GM23338 (cell line): ENCODE results near the gene EVL. TPM values are rescaled to one million over a fixed set of nuclear protein-coding genes. Genes with fewer than 3 reads are reported as not detected.

Experiments
- ATAC-seq: fragments of 200-7000 bp; cut with Tn5 transposase; 3 replicates; pipeline ENCODE4 v1.9.1; 2020
- DNase-seq: peaks from one replicate; pipeline ENCODE4 v3.0.0-alpha.2; 2015; ENCODE audit warnings: low spot score
- H2AFZ ChIP-seq: fragments of 200-600 bp; sonication (generic); 2 replicates; pipeline ENCODE4 v1.8.0; 2016; ENCODE audit warnings: antibody characterized with exemption, mild to moderate bottlenecking, moderate library complexity
- H3F3A ChIP-seq: fragments of 200-600 bp; sonication (generic); replicated peaks from 2 replicates; pipeline ENCODE4 v1.8.0; 2017; ENCODE audit warnings: antibody characterized with exemption, mixed run types, low read depth
- H3K27ac ChIP-seq: fragments of 200-600 bp; sonication (generic); 2 replicates; pipeline ENCODE4 v1.6.1; 2016; ENCODE audit warnings: low read depth
- H3K27me3 ChIP-seq: fragments of 200-600 bp; sonication (generic); 2 replicates; pipeline ENCODE4 v1.8.0; 2016; ENCODE audit warnings: mild to moderate bottlenecking, mixed run types, moderate library complexity; ENCODE audit not compliant: insufficient read depth
- H3K36me3 ChIP-seq: fragments of 200-600 bp; sonication (generic); 2 replicates; pipeline ENCODE4 v1.8.0; 2016; ENCODE audit warnings: mild to moderate bottlenecking; ENCODE audit not compliant: insufficient read depth
- H3K4me1 ChIP-seq: fragments of 200-600 bp; sonication (generic); 2 replicates; pipeline ENCODE4 v1.8.0; 2016; ENCODE audit warnings: mild to moderate bottlenecking, moderate library complexity; ENCODE audit not compliant: insufficient read depth
- H3K4me2 ChIP-seq: fragments of 200-600 bp; sonication (generic); 2 replicates; pipeline ENCODE4 v1.7.1; 2017; ENCODE audit warnings: mixed run types
- H3K4me3 ChIP-seq: fragments of 200-600 bp; sonication (generic); 2 replicates; pipeline ENCODE4 v1.6.1; 2016; ENCODE audit warnings: mixed run types
- H3K79me2 ChIP-seq: fragments of 200-600 bp; sonication (generic); replicated peaks from 2 replicates; pipeline ENCODE4 v1.8.0; 2017; ENCODE audit warnings: mild to moderate bottlenecking; ENCODE audit not compliant: insufficient read depth
- H3K9me2 ChIP-seq: fragments of 200-600 bp; sonication (generic); 2 replicates; pipeline ENCODE4 v1.8.0; 2017; ENCODE audit not compliant: insufficient read depth
- H4K20me1 ChIP-seq: fragments of 200-600 bp; sonication (generic); replicated peaks from 2 replicates; pipeline ENCODE4 v1.8.0; 2017; ENCODE audit warnings: mild to moderate bottlenecking; ENCODE audit not compliant: insufficient read depth
- H3K27ac Mint-ChIP-seq: 2 replicates; pipeline ENCODE4 v1.8.0; 2020; ENCODE audit warnings: inconsistent platforms, mild to moderate bottlenecking, moderate library complexity, mixed read lengths
- H3K27me3 Mint-ChIP-seq: 3 replicates; pipeline ENCODE4 v1.8.0; 2022; ENCODE audit warnings: low read depth, mild to moderate bottlenecking, moderate library complexity, mixed read lengths, inconsistent platforms; ENCODE audit not compliant: insufficient read depth, poor library complexity
- H3K36me3 Mint-ChIP-seq: 3 replicates; pipeline ENCODE4 v1.8.0; 2021; ENCODE audit warnings: low read depth, mild to moderate bottlenecking, inconsistent platforms, moderate library complexity, mixed read lengths
- H3K4me1 Mint-ChIP-seq: 3 replicates; pipeline ENCODE4 v1.8.0; 2020; ENCODE audit warnings: mild to moderate bottlenecking, inconsistent platforms, mixed read lengths
- H3K4me3 Mint-ChIP-seq: 3 replicates; pipeline ENCODE4 v1.8.0; 2021; ENCODE audit warnings: moderate library complexity, mild to moderate bottlenecking, inconsistent platforms, mixed read lengths
- H3K9me3 Mint-ChIP-seq: 3 replicates; pipeline ENCODE4 v1.8.0; 2020; ENCODE audit warnings: moderate library complexity, mild to moderate bottlenecking, inconsistent platforms, mixed read lengths
- EZH2phosphoT487 ChIP-seq: fragments of 200-600 bp; sonication (generic); IDR thresholded peaks from one replicate; pipeline ENCODE4 v1.8.1; 2018; ENCODE audit warnings: antibody characterized with exemption; ENCODE audit not compliant: unreplicated experiment
- JUNB ChIP-seq: IDR thresholded peaks from one replicate; pipeline ENCODE4 v1.6.1; 2016; ENCODE audit warnings: antibody characterized with exemption; ENCODE audit not compliant: unreplicated experiment
- NANOG ChIP-seq: IDR thresholded peaks from 2 replicates; pipeline ENCODE4 v1.6.1; 2016; ENCODE audit warnings: antibody characterized with exemption, borderline replicate concordance
- STAT1 ChIP-seq: IDR thresholded peaks from one replicate; pipeline ENCODE4 v1.6.1; 2016; ENCODE audit warnings: antibody characterized with exemption; ENCODE audit not compliant: unreplicated experiment
- ZNF114 ChIP-seq: fragments of 250-450 bp; sonication (Bioruptor Pico); IDR thresholded peaks from 2 replicates; pipeline ENCODE4 v1.5.0; 2020; ENCODE audit warnings: mild to moderate bottlenecking, moderate library complexity
- ZNF331 ChIP-seq: fragments of 250-450 bp; sonication (Bioruptor Pico); IDR thresholded peaks from 2 replicates; pipeline ENCODE4 v1.5.0; 2020; ENCODE audit warnings: low read depth, mild to moderate bottlenecking, moderate library complexity
- ZNF462 ChIP-seq: fragments of 250-450 bp; sonication (Bioruptor Pico); IDR thresholded peaks from 2 replicates; pipeline ENCODE4 v1.5.0; 2020; ENCODE audit warnings: mild to moderate bottlenecking, moderate library complexity
- polyA plus RNA-seq: library from polyadenylated mRNA; unstranded; fragments of >200 nt; fragmentation: Nextera tagmentation; extraction: Ambion mirVana; gene quantifications from 2 replicates; pipeline ENCODE4 v1.2.1, GENCODE V29; 2016
- total RNA-seq: library from RNA; depleted of rRNA; stranded (reverse); fragments of >200 nt; shearing (Covaris generic); gene quantifications from 2 replicates; pipeline ENCODE4 v1.2.3, GENCODE V29; 2014
- TF ChIP-seq, protein P1 (sequence below), 2 experiments: fragments of 200-600 bp in 1 of 2; sonication (generic) in 1 of 2; conservative IDR thresholded peaks; 2 replicates each; pipeline versions ENCODE4 v1.5.1 to v1.6.1; 2016 to 2017; ENCODE audit warnings: antibody characterized with exemption in 2 of 2, low read depth in 2 of 2, mild to moderate bottlenecking in 2 of 2, moderate library complexity in 1 of 2

EVL gene
- total and polyA plus RNA-seq, 2 experiments from 2014 or later = 28.2 to 50.5 TPM

- Mint-ChIP-seq H3K4me1 (peaks cover 22% of the 10 kb centered on the region), H3K4me3 (no peak overlapping the region), H3K36me3 (no peaks in the 10 kb centered on the region), H3K27me3 (peaks cover 9% of the 10 kb centered on the region), H3K9me3 (no peaks in the 10 kb centered on the region), H3K27ac (no peak overlapping the region)
- TF ChIP-seq, protein P1, sequence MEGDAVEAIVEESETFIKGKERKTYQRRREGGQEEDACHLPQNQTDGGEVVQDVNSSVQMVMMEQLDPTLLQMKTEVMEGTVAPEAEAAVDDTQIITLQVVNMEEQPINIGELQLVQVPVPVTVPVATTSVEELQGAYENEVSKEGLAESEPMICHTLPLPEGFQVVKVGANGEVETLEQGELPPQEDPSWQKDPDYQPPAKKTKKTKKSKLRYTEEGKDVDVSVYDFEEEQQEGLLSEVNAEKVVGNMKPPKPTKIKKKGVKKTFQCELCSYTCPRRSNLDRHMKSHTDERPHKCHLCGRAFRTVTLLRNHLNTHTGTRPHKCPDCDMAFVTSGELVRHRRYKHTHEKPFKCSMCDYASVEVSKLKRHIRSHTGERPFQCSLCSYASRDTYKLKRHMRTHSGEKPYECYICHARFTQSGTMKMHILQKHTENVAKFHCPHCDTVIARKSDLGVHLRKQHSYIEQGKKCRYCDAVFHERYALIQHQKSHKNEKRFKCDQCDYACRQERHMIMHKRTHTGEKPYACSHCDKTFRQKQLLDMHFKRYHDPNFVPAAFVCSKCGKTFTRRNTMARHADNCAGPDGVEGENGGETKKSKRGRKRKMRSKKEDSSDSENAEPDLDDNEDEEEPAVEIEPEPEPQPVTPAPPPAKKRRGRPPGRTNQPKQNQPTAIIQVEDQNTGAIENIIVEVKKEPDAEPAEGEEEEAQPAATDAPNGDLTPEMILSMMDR (conservative IDR thresholded peaks at IDR 0.05; ENCODE audit: low read depth in 2 of 2) = no peak
- no peak for TF ChIP-seq NANOG
- TF ChIP-seq JUNB = no peak
- TF ChIP-seq ZNF114 (CRISPR knock-in tag) = no peak
- TF ChIP-seq STAT1 = no peak
- ATAC-seq = no peak
- Histone ChIP-seq H3K4me3 (no peak overlapping the region), H2AFZ (no peak overlapping the region), H4K20me1 (peaks cover 10% of the 10 kb centered on the region; the same call in 1 of the 2 replicates), H3K4me2 (no peak overlapping the region), H3K4me1 (peaks cover 4% of the 10 kb centered on the region; the same call in 1 of the 2 replicates), H3K79me2 (no peaks in the 10 kb centered on the region), H3K36me3 (no peaks in the 10 kb centered on the region), H3F3A (no peaks in the 10 kb centered on the region), H3K9me2 (no peaks in the 10 kb centered on the region), H3K27ac (no peak overlapping the region), H3K27me3 (no peaks in the 10 kb centered on the region)
- no peak for DNase-seq
Measured at GRCh38 chr14:100107236-100107635, 42.0 kb downstream of the EVL start.

DNA sequence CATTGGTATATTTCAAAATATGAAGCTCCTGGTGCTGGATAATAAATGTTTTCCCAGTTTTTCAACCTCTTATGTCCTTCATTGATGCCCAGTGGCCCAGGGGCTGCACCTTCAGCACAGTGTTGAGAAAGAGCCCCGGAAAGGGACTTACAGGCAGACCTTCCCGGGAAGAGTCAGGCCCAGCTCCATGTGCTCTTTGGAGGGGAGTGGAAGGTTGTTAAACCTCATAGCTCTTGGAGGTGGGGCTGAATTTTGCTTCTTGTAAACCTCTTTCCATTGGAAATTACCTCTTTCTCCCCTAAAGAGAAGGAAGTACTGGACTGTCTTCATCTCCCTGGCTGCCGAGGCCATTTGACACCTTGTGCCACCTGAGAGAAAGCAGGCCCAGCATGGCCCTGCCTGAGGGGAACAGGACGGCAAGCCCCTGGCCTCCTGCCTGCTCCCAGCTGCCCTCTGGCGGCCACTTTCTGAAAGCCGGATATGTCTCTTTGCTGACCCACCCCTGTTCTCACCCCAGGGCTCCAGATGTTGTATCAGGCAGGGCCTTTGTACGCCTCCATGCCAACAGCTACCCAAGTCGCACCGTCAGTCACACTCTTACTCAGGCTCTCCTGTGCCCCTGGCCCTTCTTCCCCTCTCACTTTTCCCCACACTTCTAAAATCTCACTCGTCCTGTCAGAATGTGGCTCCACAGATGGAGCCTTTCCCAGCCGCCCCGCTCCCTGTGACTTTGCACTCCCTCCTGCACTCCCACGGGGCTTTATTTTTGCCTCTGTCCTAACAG, 43.0 kb downstream of the EVL start:
- peaks cover 17% of the 10 kb centered on the region for H3K4me1 Mint-ChIP-seq
- DNase-seq = peak; percentile 90

More for the DNA sequence above, 43.0 kb downstream of the EVL start:
- TF ChIP-seq ZNF114 (CRISPR knock-in tag) (no peak), EZH2phosphoT487 (no peak), NANOG (no peak), ZNF462 (CRISPR knock-in tag) (no peak), ZNF331 (no peak)
- TF ChIP-seq, protein P1 (conservative IDR thresholded peaks at IDR 0.05; ENCODE audit: low read depth in 2 of 2) = peak; percentile 82 to 95
- no peaks in the 10 kb centered on the region for H3K36me3 ChIP-seq
- ATAC-seq = peak; percentile 98
- no peak overlapping the region for H3K27ac ChIP-seq
- Mint-ChIP-seq H3K4me3 (no peak overlapping the region), H3K27ac (no peak overlapping the region), H3K36me3 (no peaks in the 10 kb centered on the region; the same call in 2 of the 3 replicates), H3K9me3 (no peaks in the 10 kb centered on the region), H3K27me3 (peaks cover 9% of the 10 kb centered on the region)
- peaks cover 4% of the 10 kb centered on the region; the same call in 1 of the 2 replicates for H4K20me1 ChIP-seq
- peaks cover 4% of the 10 kb centered on the region; the same call in 1 of the 2 replicates for H3K4me1 ChIP-seq
- H3K27me3 ChIP-seq = no peaks in the 10 kb centered on the region
- no peak overlapping the region for H3K4me2 ChIP-seq
- no peaks in the 10 kb centered on the region for H3F3A ChIP-seq
- H3K9me2 ChIP-seq = no peaks in the 10 kb centered on the region
- H3K79me2 ChIP-seq = no peaks in the 10 kb centered on the region
- H2AFZ ChIP-seq = no peak overlapping the region
- H3K4me3 ChIP-seq = no peak overlapping the region
